Thyroid gland (tissue), 4 donors: Measurements from ENCODE around the gene DGKZ. TPM values are rescaled to one million over a fixed set of nuclear protein-coding genes. Genes with fewer than 3 reads are reported as not detected.

Experiments used
- DNase-seq, 2 donors: peaks; one replicate each; pipeline ENCODE4 v3.0.0-alpha.2; 2019
- H3K27ac ChIP-seq, 3 donors: fragments of 200-600 bp; sonication (generic); 1 replicate in 2 of 3; 2 replicates in 1 of 3; pipeline ENCODE4 v1.5.1; 2016 to 2019; ENCODE audit warnings: mild to moderate bottlenecking in 1 of 3, moderate library complexity in 1 of 3
- H3K27me3 ChIP-seq: fragments of 200-600 bp; sonication (generic); one replicate; pipeline ENCODE4 v1.5.1; 2019
- H3K36me3 ChIP-seq, 2 donors: fragments of 200-600 bp; sonication (generic); one replicate each; pipeline ENCODE4 v1.5.1; 2016 to 2019
- H3K4me1 ChIP-seq, 2 donors: fragments of 200-600 bp; sonication (generic); one replicate each; pipeline ENCODE4 v1.5.1; 2017 to 2019
- H3K4me3 ChIP-seq, 3 donors: fragments of 200-600 bp; sonication (generic); replicated peaks in 1 of 3; 1 replicate in 2 of 3; 2 replicates in 1 of 3; pipeline ENCODE4 v1.5.1; 2016; ENCODE audit warnings: mild to moderate bottlenecking in 1 of 3
- H3K9me3 ChIP-seq: fragments of 200-600 bp; sonication (generic); one replicate; pipeline ENCODE4 v1.5.1; 2017
- CTCF ChIP-seq, 6 experiments: fragments of 200-600 bp in 3 of 6; fragments of 450-650 bp in 3 of 6; sonication (generic) in 3 of 6; IDR thresholded peaks; one replicate each; pipeline ENCODE4 v1.5.1; 2016 to 2019; ENCODE audit warnings: antibody characterized with exemption in 6 of 6, mild to moderate bottlenecking in 2 of 6, inconsistent platforms in 1 of 6, moderate library complexity in 1 of 6
- POLR2A ChIP-seq, 2 donors: fragments of 450-650 bp; IDR thresholded peaks; one replicate each; pipeline ENCODE4 v1.6.1; 2017; ENCODE audit warnings: antibody characterized with exemption in 2 of 2, mild to moderate bottlenecking in 2 of 2, moderate library complexity in 1 of 2
- WGBS, 2 donors: methylation state at CpG; one replicate each; pipeline ENCODE4 v1.1.5; 2017; 5-methylcytosine and 5-hydroxymethylcytosine counted together
- intact Hi-C: fragments of 100-400 bp; cut with DNase I; formaldehyde crosslinking; loops from one replicate; pipeline ENCODE4 v1.15.1; 2023
- total RNA-seq, 4 donors: library from RNA; depleted of rRNA; stranded (reverse); fragments of >200 nt; gene quantifications; one replicate each; pipeline ENCODE4 v1.2.3, GENCODE V29; 2016

The DGKZ gene
- total RNA-seq, 4 donors from 2014 or later: 29.7 to 53.5 (median 41.8) TPM

- Histone ChIP-seq H3K27me3 (peaks cover 8% of the 10 kb centered on the region), H3K27ac (no peak overlapping the region), H3K9me3 (no peaks in the 10 kb centered on the region), H3K36me3 (no peaks in the 10 kb centered on the region), H3K4me3 (no peak overlapping the region), H3K4me1 (peaks cover 18 to 30% of the 10 kb centered on the region in 2 donors)
- no peak for TF ChIP-seq POLR2A (IDR thresholded peaks at IDR 0.05)
- no peak for TF ChIP-seq CTCF (IDR thresholded peaks at IDR 0.05)
- 94 to 98% methylated on average over 27 to 33 of the region's 47 CpGs for WGBS, 2 donors
- intact Hi-C loops: no loop called here
- no peak for DNase-seq
Observed at GRCh38 chr11:46385169-46386004, 38.1 kb downstream of the DGKZ start.

DNA sequence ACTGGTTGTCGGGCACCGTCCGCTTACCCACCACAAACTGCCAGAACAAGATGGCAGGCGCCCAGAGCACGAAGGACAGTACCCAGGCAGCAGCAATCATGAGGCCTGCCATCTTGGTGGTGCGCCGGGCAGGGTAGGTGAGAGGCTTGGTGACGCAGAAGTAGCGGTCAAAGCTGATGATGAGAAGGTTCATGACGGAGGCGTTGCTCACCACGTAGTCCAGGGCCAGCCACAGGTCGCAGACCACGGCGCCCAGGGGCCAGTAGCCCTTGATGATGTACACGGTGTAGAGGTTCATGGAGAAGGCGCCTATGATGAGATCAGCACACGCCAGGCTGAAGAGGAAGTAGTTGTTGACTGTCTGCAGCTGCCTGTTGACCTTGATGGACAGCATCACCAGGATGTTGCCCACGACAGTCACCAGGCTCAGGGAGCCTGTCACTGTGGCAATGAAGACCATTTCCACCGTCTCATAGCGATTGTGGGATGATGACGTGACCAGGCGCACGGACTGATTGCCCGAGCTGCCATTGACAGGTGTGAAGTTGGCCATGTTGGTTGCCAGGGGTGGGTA is 38.8 kb downstream of the DGKZ start:
- DNase-seq: no peak
- TF ChIP-seq POLR2A (IDR thresholded peaks at IDR 0.05) (no peak), CTCF (IDR thresholded peaks at IDR 0.05) (no peak)
- Histone ChIP-seq H3K4me1 (peaks cover 18 to 37% of the 10 kb centered on the region in 2 donors), H3K36me3 (no peaks in the 10 kb centered on the region), H3K27ac (no peak overlapping the region), H3K4me3 (no peak overlapping the region), H3K9me3 (no peaks in the 10 kb centered on the region), H3K27me3 (peaks cover 14% of the 10 kb centered on the region)
- WGBS, 2 donors: 97 to 99% methylated on average over 22 to 25 of the region's 25 CpGs
- intact Hi-C loops: no loop called here

DNA sequence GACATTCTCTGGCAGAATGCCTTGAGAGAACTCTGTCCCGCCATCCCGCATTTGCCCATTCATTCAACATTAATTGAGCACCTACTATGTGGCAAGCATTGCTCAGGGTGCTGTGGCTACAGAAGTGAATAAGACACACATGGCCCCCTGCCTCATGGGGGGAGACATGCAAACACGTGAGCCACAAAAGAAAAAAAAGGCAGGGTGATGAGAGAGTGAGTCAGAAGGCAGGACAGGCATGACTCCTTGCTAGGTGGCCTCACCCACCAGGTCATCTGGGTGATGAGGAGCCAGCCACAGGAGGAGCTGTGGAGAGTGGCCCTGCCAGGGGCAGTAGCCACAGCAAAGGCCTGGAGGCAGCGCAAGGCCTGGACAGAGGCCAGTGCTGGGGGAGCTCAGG is 39.4 kb downstream of the DGKZ start:
- H3K9me3 ChIP-seq: no peaks in the 10 kb centered on the region
- intact Hi-C loops: no loop called here
- DNase-seq: no peak
- no peaks in the 10 kb centered on the region for H3K36me3 ChIP-seq
- H3K4me1 ChIP-seq: peaks cover 18 to 40% of the 10 kb centered on the region in 2 donors
- WGBS, 2 donors: 90 to 93% methylated on average over 4 of the region's 4 CpGs
- no peak overlapping the region for H3K27ac ChIP-seq
- no peak overlapping the region for H3K4me3 ChIP-seq
- TF ChIP-seq CTCF (IDR thresholded peaks at IDR 0.05) (no peak), POLR2A (IDR thresholded peaks at IDR 0.05) (no peak)
- peaks cover 14% of the 10 kb centered on the region for H3K27me3 ChIP-seq

- Histone ChIP-seq H3K9me3 (no peaks in the 10 kb centered on the region), H3K4me1 (peaks cover 15 to 40% of the 10 kb centered on the region in 2 donors), H3K36me3 (no peaks in the 10 kb centered on the region), H3K27me3 (peaks cover 14% of the 10 kb centered on the region), H3K4me3 (no peak overlapping the region), H3K27ac (no peak overlapping the region)
- 57 to 64% methylated on average over 5 of the region's 5 CpGs for WGBS, 2 donors
- DNase-seq: no peak
- no peak for TF ChIP-seq POLR2A (IDR thresholded peaks at IDR 0.05)
- no peak for TF ChIP-seq CTCF (IDR thresholded peaks at IDR 0.05)
- intact Hi-C loops: no loop called here
Observed at GRCh38 chr11:46387456-46387855, 40.2 kb downstream of the DGKZ start.
